H9 (cell line): ENCODE results near the gene MYCBPAP. TPM values are rescaled to one million over a fixed set of nuclear protein-coding genes. Genes with fewer than 3 reads are reported as not detected.

ENCODE experiments used
- DNase-seq: peaks from one replicate; pipeline ENCODE4 v3.0.0-alpha.2; 2017
- H2AFZ ChIP-seq: one replicate; pipeline ENCODE4 v1.6.1; 2013; ENCODE audit warnings: mild to moderate bottlenecking, low read length, control low read depth, moderate library complexity
- H2AK5ac ChIP-seq: 2 replicates; pipeline ENCODE4 v1.6.1; 2013; ENCODE audit warnings: low read length, control low read depth, mixed read lengths; ENCODE audit not compliant: insufficient read length
- H2BK120ac ChIP-seq: one replicate; pipeline ENCODE4 v1.6.1; 2013; ENCODE audit warnings: low read depth, mild to moderate bottlenecking, low read length, control low read depth, inconsistent platforms; ENCODE audit not compliant: poor library complexity, severe bottlenecking
- H2BK12ac ChIP-seq: 2 replicates; pipeline ENCODE4 v1.6.1; 2013; ENCODE audit warnings: low read length, control low read depth, mixed read lengths, low read depth; ENCODE audit not compliant: insufficient read length
- H2BK15ac ChIP-seq: 2 replicates; pipeline ENCODE4 v1.6.1; 2013; ENCODE audit warnings: low read depth, low read length, control low read depth
- H2BK20ac ChIP-seq: one replicate; pipeline ENCODE4 v1.6.1; 2013; ENCODE audit warnings: low read depth, mild to moderate bottlenecking, low read length, control low read depth, inconsistent platforms; ENCODE audit not compliant: poor library complexity, severe bottlenecking
- H2BK5ac ChIP-seq: 2 replicates; pipeline ENCODE4 v1.6.1; 2013; ENCODE audit warnings: low read length, control low read depth, mixed read lengths; ENCODE audit not compliant: insufficient read length
- H3K14ac ChIP-seq: 2 replicates; pipeline ENCODE4 v1.6.1; 2013; ENCODE audit warnings: low read length, control low read depth; ENCODE audit not compliant: insufficient read depth
- H3K18ac ChIP-seq: 2 replicates; pipeline ENCODE4 v1.6.1; 2013; ENCODE audit warnings: low read depth, mild to moderate bottlenecking, mixed read lengths, low read length, control low read depth; ENCODE audit not compliant: insufficient read length
- H3K23ac ChIP-seq: 2 replicates; pipeline ENCODE4 v1.6.1; 2013; ENCODE audit warnings: low read length, control low read depth, mixed read lengths, low read depth; ENCODE audit not compliant: insufficient read length
- H3K23me2 ChIP-seq: 2 replicates; pipeline ENCODE4 v1.6.1; 2013; ENCODE audit warnings: low read depth, mild to moderate bottlenecking, mixed read lengths, low read length, control low read depth; ENCODE audit not compliant: insufficient read length, poor library complexity, severe bottlenecking
- H3K27ac ChIP-seq: 2 replicates; pipeline ENCODE4 v1.5.1; 2013; ENCODE audit warnings: low read length, control low read depth, mixed read lengths, low read depth; ENCODE audit not compliant: insufficient read length
- H3K27me3 ChIP-seq: 2 replicates; pipeline ENCODE4 v1.6.1; 2013; ENCODE audit warnings: low read length, control low read depth, inconsistent platforms; ENCODE audit not compliant: insufficient read depth
- H3K4ac ChIP-seq: 2 replicates; pipeline ENCODE4 v1.6.1; 2013; ENCODE audit warnings: low read depth, mild to moderate bottlenecking, control low read depth, inconsistent platforms, low read length, moderate library complexity
- H3K4me1 ChIP-seq: 2 replicates; pipeline ENCODE4 v1.6.1; 2013; ENCODE audit warnings: low read length, control low read depth, inconsistent platforms; ENCODE audit not compliant: insufficient read depth
- H3K4me2 ChIP-seq: 2 replicates; pipeline ENCODE4 v1.6.1; 2013; ENCODE audit warnings: low read length, control low read depth, mixed read lengths; ENCODE audit not compliant: insufficient read length, insufficient read depth
- H3K56ac ChIP-seq: 2 replicates; pipeline ENCODE4 v1.6.1; 2013; ENCODE audit warnings: low read depth, mild to moderate bottlenecking, mixed read lengths, low read length, control low read depth; ENCODE audit not compliant: insufficient read length
- H3K79me1 ChIP-seq: 2 replicates; pipeline ENCODE4 v1.6.1; 2013; ENCODE audit warnings: low read depth, mild to moderate bottlenecking, moderate library complexity, low read length, control low read depth, inconsistent platforms; ENCODE audit not compliant: insufficient read depth, poor library complexity, severe bottlenecking
- H3K79me2 ChIP-seq: 2 replicates; pipeline ENCODE4 v1.6.1; 2013; ENCODE audit warnings: low read length, control low read depth, inconsistent platforms; ENCODE audit not compliant: insufficient read depth
- H3K9ac ChIP-seq: 2 replicates; pipeline ENCODE4 v1.6.1; 2013; ENCODE audit warnings: low read length, control low read depth, mixed read lengths; ENCODE audit not compliant: insufficient read length; ENCODE audit errors: extremely low read depth
- H3K9me3 ChIP-seq: one replicate; pipeline ENCODE4 v1.6.1; 2013; ENCODE audit warnings: low read depth, low read length, inconsistent platforms; ENCODE audit not compliant: control insufficient read depth
- H3T11ph ChIP-seq: one replicate; pipeline ENCODE4 v1.6.1; 2013; ENCODE audit warnings: mild to moderate bottlenecking, low read length, control low read depth, inconsistent platforms
- H4K20me1 ChIP-seq: one replicate; pipeline ENCODE4 v1.6.1; 2013; ENCODE audit not compliant: control insufficient read depth, insufficient read length, insufficient read depth
- H4K5ac ChIP-seq: 2 replicates; pipeline ENCODE4 v1.6.1; 2013; ENCODE audit warnings: low read depth, mild to moderate bottlenecking, mixed read lengths, low read length, control low read depth; ENCODE audit not compliant: insufficient read length
- H4K8ac ChIP-seq: replicated peaks from 2 replicates; pipeline ENCODE4 v1.6.1; 2013; ENCODE audit warnings: low read length, control low read depth, mixed read lengths, low read depth; ENCODE audit not compliant: insufficient read length
- H4K91ac ChIP-seq: 2 replicates; pipeline ENCODE4 v1.6.1; 2013; ENCODE audit warnings: low read depth, mild to moderate bottlenecking, moderate library complexity, mixed read lengths, low read length, control low read depth; ENCODE audit not compliant: insufficient read length
- H3K27ac Mint-ChIP-seq, 3 experiments: 2 replicates in 2 of 3; 3 replicates in 1 of 3; pipeline ENCODE4 v1.8.0; 2020 to 2021; ENCODE audit warnings: mixed read lengths in 3 of 3, mild to moderate bottlenecking in 1 of 3, moderate library complexity in 1 of 3
- H3K27me3 Mint-ChIP-seq: 2 replicates; pipeline ENCODE4 v1.8.0; 2021; ENCODE audit warnings: low read depth, mild to moderate bottlenecking, moderate library complexity, mixed read lengths
- H3K36me3 Mint-ChIP-seq, 3 experiments: 2 replicates in 2 of 3; 3 replicates in 1 of 3; pipeline ENCODE4 v1.8.0; 2020 to 2021; ENCODE audit warnings: low read depth in 3 of 3, mixed read lengths in 3 of 3; ENCODE audit not compliant: insufficient read depth in 1 of 3
- H3K4me1 Mint-ChIP-seq, 2 experiments: 2 replicates each; pipeline ENCODE4 v1.8.0; 2020; ENCODE audit warnings: mixed read lengths in 2 of 2
- H3K4me3 Mint-ChIP-seq, 2 experiments: 2 replicates in 1 of 2; 3 replicates in 1 of 2; pipeline ENCODE4 v1.8.0; 2020 to 2021; ENCODE audit warnings: mild to moderate bottlenecking in 2 of 2, mixed read lengths in 2 of 2, moderate library complexity in 1 of 2
- H3K9me3 Mint-ChIP-seq, 2 experiments: 2 replicates in 1 of 2; 3 replicates in 1 of 2; pipeline ENCODE4 v1.8.0; 2020; ENCODE audit warnings: mild to moderate bottlenecking in 2 of 2, mixed read lengths in 2 of 2, moderate library complexity in 1 of 2
- CTCF ChIP-seq: fragments of 200-600 bp; sonication (generic); conservative IDR thresholded peaks from 3 replicates; pipeline ENCODE4 v1.8.0; 2021; ENCODE audit warnings: antibody characterized with exemption, mild to moderate bottlenecking
- WGBS: extraction: QIAGEN DNeasy Blood & Tissue Kit; methylation state at CpG from one replicate; pipeline ENCODE4 v1.1.7; 2013; ENCODE audit warnings: missing lambda C conversion rate, low lambda C conversion rate, mixed read lengths; ENCODE audit not compliant: insufficient read length; ENCODE audit errors: extremely low coverage; 5-methylcytosine and 5-hydroxymethylcytosine counted together
- total RNA-seq: library from RNA; stranded (reverse); gene quantifications from 2 replicates; pipeline ENCODE4 v1.2.1, GENCODE V29; 2021

MYCBPAP gene
- total RNA-seq, 1 experiment from 2014 or later: 1.7 TPM

DNA sequence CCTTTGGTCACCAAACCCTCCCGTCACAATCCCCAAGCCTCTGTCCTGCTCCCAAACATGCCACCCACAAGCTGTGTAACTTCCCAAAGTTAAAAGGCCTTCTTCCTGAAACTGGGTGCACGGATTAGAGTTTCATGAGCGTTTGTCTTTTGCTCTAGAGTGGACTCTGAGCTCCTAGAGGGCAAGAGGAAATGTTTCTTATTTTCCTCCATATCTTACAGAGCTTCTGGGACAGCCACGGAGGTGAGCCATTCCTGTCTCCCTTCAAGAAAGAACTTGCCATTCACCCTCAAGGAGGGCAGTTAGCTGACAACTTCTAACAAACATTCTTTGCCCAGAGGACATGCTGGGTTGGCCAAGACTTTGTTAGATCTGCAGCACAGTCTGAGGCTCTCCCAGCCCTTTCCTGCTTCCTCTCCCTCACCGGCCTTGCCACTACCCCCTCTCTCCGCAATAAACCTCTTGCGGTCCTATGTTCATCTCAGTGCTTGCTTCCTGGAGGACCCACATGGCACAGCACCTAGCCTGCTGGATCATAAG is 2.6 kb upstream of the MYCBPAP start:
- Histone ChIP-seq H2BK120ac (no peak overlapping the region), H3K56ac (no peak overlapping the region), H3K14ac (no peak overlapping the region; the same call in 1 of the 2 replicates), H3K4ac (no peak overlapping the region), H2BK12ac (no peak overlapping the region), H2BK15ac (no peak overlapping the region), H3K9me3 (no peaks in the 10 kb centered on the region), H3K27ac (no peak overlapping the region), H2AFZ (no peak overlapping the region), H2AK5ac (no peak overlapping the region), H3K27me3 (no peaks in the 10 kb centered on the region; the same call in none of the 2 replicates), H3K4me2 (no peak overlapping the region), H4K91ac (no peak overlapping the region), H3K79me2 (no peaks in the 10 kb centered on the region), H2BK20ac (no peak overlapping the region), H3K79me1 (no peaks in the 10 kb centered on the region), H3T11ph (no peak overlapping the region), H4K5ac (no peak overlapping the region), H3K23me2 (peaks cover 5% of the 10 kb centered on the region), H3K9ac (no peak overlapping the region), H3K23ac (no peak overlapping the region), H2BK5ac (no peak overlapping the region), H4K20me1 (no peaks in the 10 kb centered on the region), H3K4me1 (peaks cover 3% of the 10 kb centered on the region; the same call in 1 of the 2 replicates), H4K8ac (peak overlapping the region; percentile 72), H3K18ac (no peak overlapping the region)
- H3K27me3 Mint-ChIP-seq: peaks cover 10% of the 10 kb centered on the region
- H3K4me3 Mint-ChIP-seq: no peak overlapping the region
- TF ChIP-seq CTCF: no peak
- H3K27ac Mint-ChIP-seq: 0 out of 7 replicates have a peak overlapping the region, but pooled peaks of 1 of the 3 experiments have one; percentile 34
- no peak for DNase-seq
- no peaks in the 10 kb centered on the region; a peak in 2 of 5 replicates for H3K9me3 Mint-ChIP-seq
- H3K36me3 Mint-ChIP-seq: no peaks in the 10 kb centered on the region
- H3K4me1 Mint-ChIP-seq: peaks cover 23 to 26% of the 10 kb centered on the region in 2 experiments
- WGBS: no CpG with 5 or more reads among the region's 7 CpGs
